Stimulated activated naive CD8-positive, alpha-beta T cell treated with anti-CD3 and anti-CD28 coated beads, Interleukin-15, Interleukin-2, amounts not matched to agents 100 ng/mL and 50 ng/mL, for 24 hours (primary cell): ENCODE measurements around the gene ARMC8.

ENCODE experiments used
- H3K27ac Mint-ChIP-seq: one replicate; pipeline ENCODE4 v1.8.0; 2021; ENCODE audit warnings: mild to moderate bottlenecking, mixed read lengths
- H3K27me3 Mint-ChIP-seq: one replicate; pipeline ENCODE4 v1.8.0; 2021; ENCODE audit warnings: mixed read lengths
- H3K36me3 Mint-ChIP-seq: one replicate; pipeline ENCODE4 v1.8.0; 2021; ENCODE audit warnings: low read depth, mixed read lengths
- H3K4me1 Mint-ChIP-seq: one replicate; pipeline ENCODE4 v1.8.0; 2021; ENCODE audit warnings: low read depth, mixed read lengths
- H3K4me3 Mint-ChIP-seq: one replicate; pipeline ENCODE4 v1.8.0; 2021; ENCODE audit warnings: mild to moderate bottlenecking, mixed read lengths
- H3K9me3 Mint-ChIP-seq: one replicate; pipeline ENCODE4 v1.8.0; 2021; ENCODE audit warnings: mixed read lengths

The ARMC8 gene

GRCh38 chr3:138289701-138290100, 102.6 kb downstream of the ARMC8 start:
- peaks cover 10% of the 10 kb centered on the region for H3K4me1 Mint-ChIP-seq
- H3K9me3 Mint-ChIP-seq: no peaks in the 10 kb centered on the region
- H3K36me3 Mint-ChIP-seq: peaks cover 48% of the 10 kb centered on the region
- no peak overlapping the region for H3K4me3 Mint-ChIP-seq
- peak overlapping the region; percentile 12 for H3K27ac Mint-ChIP-seq
- H3K27me3 Mint-ChIP-seq: no peaks in the 10 kb centered on the region

GRCh38 chr3:138296639-138297038, 109.5 kb downstream of the ARMC8 start:
- H3K27ac Mint-ChIP-seq: peak overlapping the region; percentile 86
- H3K4me1 Mint-ChIP-seq: peaks cover 28% of the 10 kb centered on the region
- no peak overlapping the region for H3K4me3 Mint-ChIP-seq
- H3K36me3 Mint-ChIP-seq: peaks cover 50% of the 10 kb centered on the region
- H3K9me3 Mint-ChIP-seq: no peaks in the 10 kb centered on the region
- H3K27me3 Mint-ChIP-seq: no peaks in the 10 kb centered on the region

- peaks cover 28% of the 10 kb centered on the region for H3K4me1 Mint-ChIP-seq
- H3K4me3 Mint-ChIP-seq: no peak overlapping the region
- H3K27me3 Mint-ChIP-seq: no peaks in the 10 kb centered on the region
- H3K9me3 Mint-ChIP-seq: no peaks in the 10 kb centered on the region
- peak overlapping the region; percentile 86 for H3K27ac Mint-ChIP-seq
- H3K36me3 Mint-ChIP-seq: peaks cover 48% of the 10 kb centered on the region
These were observed 110.0 kb downstream of the ARMC8 start for GRCh38 chr3:138297059-138297607.

- H3K4me1 Mint-ChIP-seq: peaks cover 28% of the 10 kb centered on the region
- no peaks in the 10 kb centered on the region for H3K9me3 Mint-ChIP-seq
- peak overlapping the region; percentile 86 for H3K27ac Mint-ChIP-seq
- no peaks in the 10 kb centered on the region for H3K27me3 Mint-ChIP-seq
- H3K4me3 Mint-ChIP-seq: no peak overlapping the region
- H3K36me3 Mint-ChIP-seq: peaks cover 42% of the 10 kb centered on the region
These were observed 110.8 kb downstream of the ARMC8 start for GRCh38 chr3:138297876-138298275.

DNA sequence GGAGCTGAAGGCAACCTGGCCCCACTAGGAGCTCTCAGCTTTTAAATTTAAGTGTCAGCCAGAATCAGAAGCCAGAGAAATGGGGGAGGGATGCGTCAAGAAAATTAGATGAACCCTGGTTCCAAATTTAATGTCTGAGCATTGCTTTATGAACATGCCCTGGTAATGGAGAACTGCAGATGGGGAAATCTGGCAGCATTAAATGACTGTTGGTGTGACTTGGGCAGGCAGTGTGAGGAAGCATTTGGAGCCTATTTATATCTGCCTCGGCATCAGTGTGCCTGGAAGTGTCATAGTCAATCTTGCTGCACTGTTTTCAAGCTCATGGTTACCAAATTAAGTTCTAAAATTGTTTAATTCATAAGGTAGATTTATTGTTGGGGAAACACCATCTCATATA, 113.5 kb downstream of the ARMC8 start:
- no peak overlapping the region for H3K4me3 Mint-ChIP-seq
- peaks cover 30% of the 10 kb centered on the region for H3K36me3 Mint-ChIP-seq
- H3K9me3 Mint-ChIP-seq: no peaks in the 10 kb centered on the region

DNA sequence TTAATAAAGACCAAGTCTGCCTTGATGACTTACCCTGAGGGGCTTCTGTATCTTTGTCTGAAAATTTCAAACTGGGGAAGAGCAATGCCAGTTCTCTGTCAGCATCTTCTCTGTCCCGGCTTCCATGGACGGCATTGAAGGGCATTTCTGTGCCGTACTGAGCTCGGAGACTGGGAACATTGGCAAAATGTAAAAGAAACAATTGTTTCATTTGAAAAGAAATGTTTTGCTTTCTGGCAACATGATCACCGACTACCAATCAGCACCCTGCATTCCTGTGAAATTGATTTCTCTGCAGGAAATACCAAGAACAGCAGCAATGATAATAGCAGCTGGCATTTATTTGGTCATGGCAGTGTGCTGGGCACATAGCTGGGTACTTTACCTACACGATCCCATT, 116.4 kb downstream of the ARMC8 start:
- no peak overlapping the region for H3K4me3 Mint-ChIP-seq
- H3K9me3 Mint-ChIP-seq: peaks cover 12% of the 10 kb centered on the region
- no peaks in the 10 kb centered on the region for H3K4me1 Mint-ChIP-seq
- H3K36me3 Mint-ChIP-seq: peaks cover 25% of the 10 kb centered on the region
- no peak overlapping the region for H3K27ac Mint-ChIP-seq
- peaks cover 3% of the 10 kb centered on the region for H3K27me3 Mint-ChIP-seq

More for the DNA sequence above, 113.5 kb downstream of the ARMC8 start:
- H3K4me1 Mint-ChIP-seq: peaks cover 25% of the 10 kb centered on the region
- no peaks in the 10 kb centered on the region for H3K27me3 Mint-ChIP-seq
- H3K27ac Mint-ChIP-seq: no peak overlapping the region

- H3K36me3 Mint-ChIP-seq: peaks cover 24% of the 10 kb centered on the region
- H3K4me3 Mint-ChIP-seq: no peak overlapping the region
- peaks cover 12% of the 10 kb centered on the region for H3K27me3 Mint-ChIP-seq
- peaks cover 30% of the 10 kb centered on the region for H3K9me3 Mint-ChIP-seq
- H3K4me1 Mint-ChIP-seq: no peaks in the 10 kb centered on the region
- no peak overlapping the region for H3K27ac Mint-ChIP-seq
These were observed 120.8 kb downstream of the ARMC8 start for GRCh38 chr3:138307899-138308298.

DNA sequence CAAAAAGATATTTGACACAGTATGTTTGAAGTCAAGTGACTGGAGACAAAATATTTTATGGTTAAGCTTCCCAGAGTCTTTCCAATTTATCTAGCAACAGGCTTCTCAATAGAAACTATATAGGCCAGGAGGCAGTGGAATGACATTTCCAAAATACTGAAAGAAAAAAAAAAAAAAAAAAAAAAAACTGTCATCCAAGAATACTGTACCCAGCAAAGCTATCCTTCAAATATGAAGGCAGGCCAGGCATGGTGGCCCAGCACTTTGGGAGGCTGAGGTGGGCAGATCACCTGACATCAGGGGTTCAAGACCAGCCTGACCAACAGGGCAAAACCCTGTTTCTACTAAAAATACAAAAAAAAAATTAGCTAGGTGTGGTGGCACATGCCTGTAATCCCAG, 121.7 kb downstream of the ARMC8 start:
- Mint-ChIP-seq H3K27ac (no peak overlapping the region), H3K9me3 (peaks cover 30% of the 10 kb centered on the region), H3K27me3 (peaks cover 12% of the 10 kb centered on the region), H3K4me3 (no peak overlapping the region), H3K36me3 (peaks cover 24% of the 10 kb centered on the region), H3K4me1 (no peaks in the 10 kb centered on the region)

DNA sequence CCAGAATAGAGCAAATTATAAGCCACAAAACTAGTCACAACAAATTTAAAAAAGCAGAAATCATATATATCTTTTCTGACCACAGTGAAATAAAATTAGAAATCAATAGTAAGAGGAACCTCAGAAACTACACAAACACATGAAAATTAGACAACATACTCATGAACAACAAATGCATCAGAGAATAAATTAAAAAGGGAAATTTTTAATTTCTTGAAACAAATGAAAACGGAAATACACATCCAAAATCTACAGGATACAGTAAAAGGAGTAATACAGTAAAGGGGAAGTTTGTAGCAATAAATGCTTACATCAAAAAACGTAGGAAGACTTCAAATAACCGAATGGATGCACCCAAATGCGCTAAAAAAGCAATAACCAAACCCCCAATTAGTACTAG, 123.4 kb downstream of the ARMC8 start:
- H3K27ac Mint-ChIP-seq: no peak overlapping the region
- H3K27me3 Mint-ChIP-seq: peaks cover 12% of the 10 kb centered on the region
- H3K36me3 Mint-ChIP-seq: peaks cover 22% of the 10 kb centered on the region
- no peaks in the 10 kb centered on the region for H3K4me1 Mint-ChIP-seq
- no peak overlapping the region for H3K4me3 Mint-ChIP-seq
- peaks cover 30% of the 10 kb centered on the region for H3K9me3 Mint-ChIP-seq

DNA sequence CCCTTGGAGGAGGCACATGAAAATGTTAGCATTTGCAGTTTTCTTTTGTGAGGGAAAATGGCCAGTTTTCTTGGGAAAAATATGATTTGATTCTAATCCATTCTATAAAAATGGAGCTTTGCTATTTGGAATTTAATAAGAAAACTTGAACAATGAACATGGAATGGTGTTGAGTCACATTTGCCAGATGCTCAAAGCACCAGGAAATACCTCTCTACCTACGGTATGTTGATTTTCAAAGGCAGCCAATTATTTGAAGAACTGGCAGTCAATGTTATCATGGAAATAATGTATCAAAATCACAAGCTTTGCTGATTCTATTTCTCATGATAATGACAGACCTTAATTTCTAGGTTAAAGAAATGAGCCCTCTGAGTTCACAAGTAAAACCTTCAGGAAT, 127.7 kb downstream of the ARMC8 start:
- H3K36me3 Mint-ChIP-seq: peaks cover 5% of the 10 kb centered on the region
- peaks cover 9% of the 10 kb centered on the region for H3K27me3 Mint-ChIP-seq
- H3K4me3 Mint-ChIP-seq: no peak overlapping the region
- no peaks in the 10 kb centered on the region for H3K4me1 Mint-ChIP-seq
- no peak overlapping the region for H3K27ac Mint-ChIP-seq
- H3K9me3 Mint-ChIP-seq: peaks cover 17% of the 10 kb centered on the region

- no peak overlapping the region for H3K27ac Mint-ChIP-seq
- H3K36me3 Mint-ChIP-seq: no peaks in the 10 kb centered on the region
- peaks cover 5% of the 10 kb centered on the region for H3K4me1 Mint-ChIP-seq
- H3K9me3 Mint-ChIP-seq: no peaks in the 10 kb centered on the region
- H3K4me3 Mint-ChIP-seq: no peak overlapping the region
- H3K27me3 Mint-ChIP-seq: peaks cover 5% of the 10 kb centered on the region
These were observed 130.6 kb downstream of the ARMC8 start for GRCh38 chr3:138317687-138318086.

DNA sequence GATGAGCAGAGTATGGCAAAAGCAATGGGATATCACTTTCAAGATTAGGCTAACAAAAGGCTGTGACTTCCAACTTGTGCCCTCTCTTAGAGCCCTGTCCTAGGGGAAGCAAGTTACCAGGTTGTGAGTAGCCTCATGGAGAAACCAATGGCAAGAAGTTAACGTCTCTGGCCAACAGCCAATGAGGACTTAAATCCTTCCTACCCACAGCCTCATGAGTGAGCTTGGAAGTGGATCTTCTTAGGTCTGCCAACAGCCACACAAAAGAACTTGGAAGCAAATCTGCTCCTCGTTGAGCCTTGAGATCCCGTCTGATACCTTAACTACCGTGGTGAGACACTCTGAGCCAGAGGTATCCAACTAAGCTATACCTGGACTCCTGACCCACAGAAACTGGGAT, 136.9 kb downstream of the ARMC8 start:
- Mint-ChIP-seq H3K27ac (no peak overlapping the region), H3K27me3 (peaks cover 4% of the 10 kb centered on the region), H3K4me3 (no peak overlapping the region), H3K9me3 (no peaks in the 10 kb centered on the region), H3K36me3 (no peaks in the 10 kb centered on the region), H3K4me1 (peaks cover 22% of the 10 kb centered on the region)

- Mint-ChIP-seq H3K4me1 (peaks cover 39% of the 10 kb centered on the region), H3K27ac (no peak overlapping the region)
These were observed 138.9 kb downstream of the ARMC8 start for GRCh38 chr3:138325990-138326389.

DNA sequence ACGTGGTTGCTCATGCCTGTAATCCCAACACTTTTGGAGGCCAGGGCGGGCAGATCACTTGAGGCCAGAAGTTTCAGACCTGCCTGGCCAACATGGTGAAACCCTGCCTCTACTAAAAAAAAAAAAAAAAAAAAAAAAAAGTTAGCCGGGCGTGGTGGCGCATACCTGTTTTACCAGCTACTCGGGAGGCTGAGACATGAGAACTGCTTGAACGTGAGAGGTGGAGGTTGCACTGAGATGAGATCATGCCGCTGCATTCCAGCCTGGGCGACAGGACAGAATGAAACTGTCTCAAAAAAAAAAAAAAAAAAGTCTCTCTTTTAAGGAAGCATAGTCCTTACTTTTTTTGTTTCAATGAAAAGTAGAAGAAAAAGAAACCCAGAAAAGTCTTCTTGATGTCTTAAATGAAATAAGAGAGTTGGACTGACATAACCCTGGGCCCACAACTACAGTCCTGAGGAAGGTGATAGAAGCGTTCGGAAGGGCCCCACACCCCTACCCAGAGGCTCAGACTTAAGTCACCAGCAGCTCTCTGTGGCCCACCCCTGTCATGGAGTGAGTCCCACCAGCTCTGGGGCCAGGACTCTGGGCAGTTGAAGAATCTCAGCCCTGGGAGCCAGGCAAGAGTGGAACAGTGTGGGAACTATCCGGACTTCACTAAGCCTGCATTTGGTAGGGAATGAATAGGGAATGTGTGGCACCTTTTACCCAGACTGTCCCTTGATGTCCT, 139.9 kb downstream of the ARMC8 start:
- no peaks in the 10 kb centered on the region for H3K9me3 Mint-ChIP-seq
- no peaks in the 10 kb centered on the region for H3K27me3 Mint-ChIP-seq

More at GRCh38 chr3:138325990-138326389, 138.9 kb downstream of the ARMC8 start:
- no peak overlapping the region for H3K4me3 Mint-ChIP-seq
- no peaks in the 10 kb centered on the region for H3K9me3 Mint-ChIP-seq
- no peaks in the 10 kb centered on the region for H3K36me3 Mint-ChIP-seq
- no peaks in the 10 kb centered on the region for H3K27me3 Mint-ChIP-seq

GRCh38 chr3:138327831-138328230, 140.7 kb downstream of the ARMC8 start:
- H3K36me3 Mint-ChIP-seq: no peaks in the 10 kb centered on the region
- peaks cover 44% of the 10 kb centered on the region for H3K4me1 Mint-ChIP-seq
- no peak overlapping the region for H3K4me3 Mint-ChIP-seq
- no peak overlapping the region for H3K27ac Mint-ChIP-seq
- H3K9me3 Mint-ChIP-seq: no peaks in the 10 kb centered on the region
- H3K27me3 Mint-ChIP-seq: no peaks in the 10 kb centered on the region

More for the DNA sequence above, 139.9 kb downstream of the ARMC8 start:
- no peak overlapping the region for H3K27ac Mint-ChIP-seq
- no peak overlapping the region for H3K4me3 Mint-ChIP-seq
- no peaks in the 10 kb centered on the region for H3K36me3 Mint-ChIP-seq
- H3K4me1 Mint-ChIP-seq: peaks cover 45% of the 10 kb centered on the region

- H3K27me3 Mint-ChIP-seq: no peaks in the 10 kb centered on the region
- H3K4me3 Mint-ChIP-seq: peak overlapping the region; percentile 84
- peaks cover 44% of the 10 kb centered on the region for H3K4me1 Mint-ChIP-seq
- peak overlapping the region; percentile 52 for H3K27ac Mint-ChIP-seq
- H3K9me3 Mint-ChIP-seq: no peaks in the 10 kb centered on the region
- H3K36me3 Mint-ChIP-seq: no peaks in the 10 kb centered on the region
These were observed 141.2 kb downstream of the ARMC8 start for GRCh38 chr3:138328341-138328740.
